Progenitor cell of endocrine pancreas (in vitro differentiated cells): ENCODE data around the gene RNF220. TPM values are rescaled to one million over a fixed set of nuclear protein-coding genes. Genes with fewer than 3 reads are reported as not detected.

ENCODE experiments used
- DNase-seq: peaks from one replicate; pipeline ENCODE4 v3.0.0; 2021; ENCODE audit warnings: low spot score; ENCODE audit not compliant: unreplicated experiment
- H3K27ac Mint-ChIP-seq: 2 replicates; pipeline ENCODE4 v1.8.0; 2021; ENCODE audit warnings: mild to moderate bottlenecking, moderate library complexity, mixed read lengths
- H3K27me3 Mint-ChIP-seq: 2 replicates; pipeline ENCODE4 v1.8.0; 2021; ENCODE audit warnings: mixed read lengths
- H3K36me3 Mint-ChIP-seq: 2 replicates; pipeline ENCODE4 v1.8.0; 2022; ENCODE audit warnings: mixed read lengths; ENCODE audit not compliant: insufficient read depth
- H3K4me1 Mint-ChIP-seq: 2 replicates; pipeline ENCODE4 v1.8.0; 2021; ENCODE audit warnings: low read depth, mixed read lengths
- H3K4me3 Mint-ChIP-seq: 2 replicates; pipeline ENCODE4 v1.8.0; 2021; ENCODE audit warnings: low read depth, mild to moderate bottlenecking, moderate library complexity, mixed read lengths
- H3K9me3 Mint-ChIP-seq: 2 replicates; pipeline ENCODE4 v1.8.0; 2021; ENCODE audit warnings: low read depth, mixed read lengths
- total RNA-seq: library from RNA; stranded (reverse); gene quantifications from 2 replicates; pipeline ENCODE4 v1.2.1, GENCODE V29; 2021
- TF ChIP-seq, protein P1 (sequence below): fragments of 200-600 bp; sonication (generic); IDR thresholded peaks from one replicate; pipeline ENCODE4 v1.5.0; 2021; ENCODE audit warnings: antibody characterized with exemption, mild to moderate bottlenecking; ENCODE audit not compliant: unreplicated experiment

The RNF220 gene
- total RNA-seq, 1 donor from 2014 or later: 85.9 TPM

DNA sequence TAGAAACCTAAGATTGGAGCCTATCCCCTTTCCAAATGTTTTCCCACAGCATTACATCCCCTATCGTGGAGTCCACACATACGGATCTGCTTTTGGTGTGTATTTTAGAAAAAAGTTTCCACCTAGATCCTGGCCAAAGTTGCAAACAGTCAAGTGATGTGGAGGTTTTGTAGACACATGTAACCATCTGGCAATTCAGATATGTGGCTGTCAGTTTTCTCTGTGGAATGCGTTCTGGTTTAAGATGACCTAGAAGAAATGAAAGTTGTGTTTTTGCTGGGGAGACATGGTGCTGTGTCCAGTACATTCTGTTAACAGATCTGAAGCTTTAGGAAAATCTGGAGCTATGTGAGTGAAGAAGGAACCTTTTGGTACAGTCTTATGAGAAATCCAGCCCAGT, 14.8 kb downstream of the RNF220 start:
- TF ChIP-seq, protein P1, sequence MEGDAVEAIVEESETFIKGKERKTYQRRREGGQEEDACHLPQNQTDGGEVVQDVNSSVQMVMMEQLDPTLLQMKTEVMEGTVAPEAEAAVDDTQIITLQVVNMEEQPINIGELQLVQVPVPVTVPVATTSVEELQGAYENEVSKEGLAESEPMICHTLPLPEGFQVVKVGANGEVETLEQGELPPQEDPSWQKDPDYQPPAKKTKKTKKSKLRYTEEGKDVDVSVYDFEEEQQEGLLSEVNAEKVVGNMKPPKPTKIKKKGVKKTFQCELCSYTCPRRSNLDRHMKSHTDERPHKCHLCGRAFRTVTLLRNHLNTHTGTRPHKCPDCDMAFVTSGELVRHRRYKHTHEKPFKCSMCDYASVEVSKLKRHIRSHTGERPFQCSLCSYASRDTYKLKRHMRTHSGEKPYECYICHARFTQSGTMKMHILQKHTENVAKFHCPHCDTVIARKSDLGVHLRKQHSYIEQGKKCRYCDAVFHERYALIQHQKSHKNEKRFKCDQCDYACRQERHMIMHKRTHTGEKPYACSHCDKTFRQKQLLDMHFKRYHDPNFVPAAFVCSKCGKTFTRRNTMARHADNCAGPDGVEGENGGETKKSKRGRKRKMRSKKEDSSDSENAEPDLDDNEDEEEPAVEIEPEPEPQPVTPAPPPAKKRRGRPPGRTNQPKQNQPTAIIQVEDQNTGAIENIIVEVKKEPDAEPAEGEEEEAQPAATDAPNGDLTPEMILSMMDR: no peak
- Mint-ChIP-seq H3K36me3 (no peaks in the 10 kb centered on the region), H3K4me3 (no peak overlapping the region), H3K27me3 (peaks cover 82% of the 10 kb centered on the region), H3K4me1 (peaks cover 6% of the 10 kb centered on the region), H3K27ac (no peak overlapping the region), H3K9me3 (no peaks in the 10 kb centered on the region)
- DNase-seq: no peak

DNA sequence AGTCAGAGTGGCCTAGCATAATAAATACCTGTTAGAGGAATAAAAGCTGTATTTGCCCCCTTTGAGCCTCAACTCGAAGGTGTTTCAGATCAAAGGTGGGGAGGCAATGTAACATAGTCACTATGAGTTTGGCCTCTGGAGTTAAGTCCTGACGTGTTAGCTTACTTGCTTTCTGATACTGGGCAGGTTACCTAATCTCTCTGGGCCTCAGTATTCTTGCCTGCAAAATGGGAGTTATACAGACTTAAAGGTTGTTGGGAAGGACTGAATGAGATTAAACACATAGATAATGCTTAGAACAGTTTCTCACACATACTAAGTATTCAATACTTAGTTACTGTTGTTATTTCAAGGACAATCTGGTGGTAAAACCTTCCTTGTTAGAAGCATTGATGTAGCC, 15.5 kb downstream of the RNF220 start:
- Mint-ChIP-seq H3K36me3 (no peaks in the 10 kb centered on the region), H3K4me1 (peaks cover 6% of the 10 kb centered on the region), H3K27ac (no peak overlapping the region), H3K9me3 (no peaks in the 10 kb centered on the region), H3K4me3 (no peak overlapping the region), H3K27me3 (peaks cover 88% of the 10 kb centered on the region)
- no peak for DNase-seq
- TF ChIP-seq, protein P1: no peak

DNA sequence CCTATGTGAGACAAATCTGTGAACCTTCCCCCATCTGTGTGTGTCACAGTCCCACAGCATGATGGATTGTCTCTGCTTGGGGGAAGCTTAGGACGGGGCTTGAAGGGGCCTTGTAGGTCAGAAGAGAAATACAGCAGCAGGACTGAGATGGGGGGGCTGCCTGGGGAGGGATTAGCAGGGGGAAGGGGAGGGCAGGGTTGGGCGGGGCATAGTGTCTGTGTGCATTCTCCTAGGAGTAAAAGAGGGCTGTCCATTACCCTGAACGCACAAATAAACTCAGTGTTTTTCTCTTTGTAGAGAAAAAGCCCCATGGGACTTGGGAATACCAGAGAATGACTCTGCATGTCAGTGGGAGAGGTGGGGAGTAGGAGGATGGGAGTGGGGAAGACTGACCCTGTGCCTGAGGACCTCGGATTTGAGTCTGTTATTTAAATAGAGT, 16.4 kb downstream of the RNF220 start:
- H3K9me3 Mint-ChIP-seq: no peaks in the 10 kb centered on the region
- H3K4me3 Mint-ChIP-seq: no peak overlapping the region
- peaks cover 6% of the 10 kb centered on the region for H3K4me1 Mint-ChIP-seq
- TF ChIP-seq, protein P1: no peak
- no peaks in the 10 kb centered on the region for H3K36me3 Mint-ChIP-seq
- H3K27me3 Mint-ChIP-seq: peaks cover 86% of the 10 kb centered on the region
- no peak overlapping the region for H3K27ac Mint-ChIP-seq
- DNase-seq: no peak

DNA sequence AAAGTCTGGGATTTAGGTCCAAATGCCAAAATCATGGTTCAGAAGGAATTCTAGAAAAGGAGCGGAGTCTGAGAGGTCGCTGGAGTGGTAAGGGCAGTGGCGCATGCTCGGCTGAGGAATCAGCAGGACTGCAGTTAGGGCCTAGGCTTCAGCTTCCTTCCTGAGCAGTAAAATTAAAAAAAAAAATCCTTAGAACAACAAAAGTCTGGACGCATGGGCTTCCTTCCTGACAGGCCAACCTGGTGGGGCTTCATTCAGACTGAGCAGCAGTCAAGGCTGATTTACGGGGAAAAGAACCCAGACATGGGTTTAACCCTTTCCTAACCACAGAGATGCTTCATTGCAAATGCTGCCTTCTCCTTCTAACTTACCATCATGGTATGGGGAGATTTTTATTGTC, 17.1 kb downstream of the RNF220 start:
- Mint-ChIP-seq H3K27me3 (peaks cover 85% of the 10 kb centered on the region), H3K4me3 (no peak overlapping the region), H3K36me3 (no peaks in the 10 kb centered on the region), H3K4me1 (peaks cover 5% of the 10 kb centered on the region), H3K9me3 (no peaks in the 10 kb centered on the region), H3K27ac (no peak overlapping the region)
- DNase-seq: no peak
- TF ChIP-seq, protein P1: no peak

DNA sequence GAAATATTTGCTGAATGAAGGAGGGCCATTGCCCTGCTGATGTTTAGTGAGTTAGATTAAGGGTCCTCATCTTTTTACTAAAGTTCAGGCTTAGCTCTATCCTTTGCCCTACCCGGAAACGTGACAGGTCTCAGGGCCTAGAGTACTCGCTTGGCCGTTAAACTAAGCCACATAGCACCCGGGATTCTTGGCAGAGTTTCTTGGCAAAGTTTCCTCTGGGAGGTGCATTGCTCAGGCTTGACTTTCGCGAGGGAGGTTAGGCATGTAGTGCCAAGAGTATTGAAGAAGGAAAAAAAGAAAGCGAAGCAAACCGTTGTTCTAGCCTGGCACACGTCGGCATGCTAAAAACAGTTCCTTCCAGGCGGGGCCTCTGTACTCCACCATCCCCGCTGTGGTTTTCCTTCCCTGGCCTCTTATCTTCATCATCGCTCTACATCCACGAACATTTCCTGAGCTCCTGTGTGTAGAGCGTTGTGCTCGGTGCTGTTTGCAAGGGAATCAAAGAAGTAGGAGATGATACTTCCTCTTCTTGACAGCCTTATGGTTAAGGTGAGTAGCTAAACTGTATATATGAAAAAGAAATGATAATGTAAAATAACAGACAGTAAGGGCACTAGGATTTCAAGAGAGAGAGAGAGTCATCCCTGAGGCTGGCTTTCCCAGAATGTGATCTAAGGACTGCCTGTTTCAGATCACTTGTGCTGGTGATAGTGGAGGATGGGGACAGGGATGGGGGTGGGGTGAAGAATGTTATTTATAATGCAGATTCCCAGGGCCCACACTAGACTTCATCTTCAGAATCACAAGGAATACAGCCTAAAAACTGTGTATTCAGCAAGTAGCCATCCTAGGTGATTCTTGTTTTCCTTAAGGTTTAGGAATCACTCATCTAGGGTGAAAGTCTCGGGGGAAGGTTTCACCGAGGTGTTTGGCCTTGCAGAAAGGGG, 18.8 kb downstream of the RNF220 start:
- no peak for DNase-seq
- no peak overlapping the region for H3K27ac Mint-ChIP-seq
- TF ChIP-seq, protein P1: no peak
- no peaks in the 10 kb centered on the region for H3K9me3 Mint-ChIP-seq
- H3K27me3 Mint-ChIP-seq: peaks cover 93% of the 10 kb centered on the region
- H3K4me1 Mint-ChIP-seq: peaks cover 1% of the 10 kb centered on the region
- no peak overlapping the region for H3K4me3 Mint-ChIP-seq
- no peaks in the 10 kb centered on the region for H3K36me3 Mint-ChIP-seq
